Common myeloid progenitor, CD34-positive (primary cell): ENCODE measurements around the gene PGAM2.
"Not testable (repeated sequence)": the region's sequence is repeated elsewhere in the genome, so short reads cannot be mapped to it uniquely, and the experiment has no call there.

ENCODE experiments used
- CTCF ChIA-PET: fragments of 350-600 bp; sonication (Branson Sonifier 250); formaldehyde crosslinking; loops from one replicate; lab custom pipeline; 2021; ENCODE audit warnings: antibody characterized with exemption; lab: Charles Lee
- POLR2A ChIA-PET: fragments of 350-600 bp; sonication (Branson Sonifier 250); formaldehyde crosslinking; loops from one replicate; lab custom pipeline; 2021; ENCODE audit warnings: antibody characterized with exemption; lab: Charles Lee
- DNase-seq, 3 donors: peaks; one replicate each; pipeline versions ENCODE4 v3.0.0 to v3.0.0-alpha.2; 2013
- H3K27ac ChIP-seq, 2 experiments: 1 replicate in 1 of 2; 2 replicates in 1 of 2; pipeline ENCODE4 v1.7.0; 2013; ENCODE audit warnings: inconsistent platforms in 2 of 2, low read length in 2 of 2, mild to moderate bottlenecking in 2 of 2, low read depth in 1 of 2, moderate library complexity in 1 of 2; ENCODE audit not compliant: severe bottlenecking in 2 of 2, insufficient read depth in 1 of 2, poor library complexity in 1 of 2
- H3K27me3 ChIP-seq, 5 experiments: replicated peaks in 2 of 5; 1 replicate in 3 of 5; 2 replicates in 2 of 5; pipeline versions ENCODE4 v1.6.1 to v1.7.0; 2013; ENCODE audit warnings: low read length in 4 of 5, mild to moderate bottlenecking in 2 of 5, moderate library complexity in 2 of 5, inconsistent platforms in 1 of 5; ENCODE audit not compliant: insufficient read depth in 5 of 5, control insufficient read depth in 4 of 5
- H3K36me3 ChIP-seq, 4 experiments: 1 replicate in 2 of 4; 2 replicates in 2 of 4; pipeline versions ENCODE4 v1.6.1 to v1.7.0; 2013; ENCODE audit warnings: low read length in 3 of 4, control low read depth in 1 of 4, mild to moderate bottlenecking in 1 of 4; ENCODE audit not compliant: control insufficient read depth in 4 of 4, insufficient read depth in 4 of 4
- H3K4me1 ChIP-seq, 4 experiments: 1 replicate in 3 of 4; 2 replicates in 1 of 4; pipeline versions ENCODE4 v1.6.1 to v1.7.1; 2013; ENCODE audit warnings: low read length in 3 of 4, mild to moderate bottlenecking in 3 of 4, control low read depth in 1 of 4, inconsistent platforms in 1 of 4, moderate library complexity in 1 of 4; ENCODE audit not compliant: control insufficient read depth in 4 of 4, insufficient read depth in 4 of 4; ENCODE audit errors: control extremely low read depth in 1 of 4
- H3K4me3 ChIP-seq, 7 experiments: 1 replicate in 4 of 7; 2 replicates in 3 of 7; pipeline versions ENCODE4 v1.5.1 to v1.7.0; 2013; ENCODE audit warnings: mild to moderate bottlenecking in 7 of 7, low read length in 6 of 7, moderate library complexity in 6 of 7, inconsistent platforms in 2 of 7, low read depth in 2 of 7, control low read depth in 1 of 7; ENCODE audit not compliant: insufficient read depth in 4 of 7, control insufficient read depth in 1 of 7; ENCODE audit errors: extremely low read depth in 1 of 7
- H3K9me3 ChIP-seq, 5 experiments: 1 replicate in 4 of 5; 2 replicates in 1 of 5; pipeline versions ENCODE4 v1.6.1 to v1.7.1; 2013; ENCODE audit warnings: low read length in 4 of 5, mild to moderate bottlenecking in 2 of 5, inconsistent platforms in 1 of 5, low read depth in 1 of 5, moderate library complexity in 1 of 5; ENCODE audit not compliant: control insufficient read depth in 4 of 5, insufficient read depth in 2 of 5; ENCODE audit errors: control extremely low read depth in 1 of 5
- WGBS: methylation state at CpG from one replicate; pipeline ENCODE4 v1.1.5; 2013; ENCODE audit not compliant: insufficient coverage; 5-methylcytosine and 5-hydroxymethylcytosine counted together

The PGAM2 gene

DNA sequence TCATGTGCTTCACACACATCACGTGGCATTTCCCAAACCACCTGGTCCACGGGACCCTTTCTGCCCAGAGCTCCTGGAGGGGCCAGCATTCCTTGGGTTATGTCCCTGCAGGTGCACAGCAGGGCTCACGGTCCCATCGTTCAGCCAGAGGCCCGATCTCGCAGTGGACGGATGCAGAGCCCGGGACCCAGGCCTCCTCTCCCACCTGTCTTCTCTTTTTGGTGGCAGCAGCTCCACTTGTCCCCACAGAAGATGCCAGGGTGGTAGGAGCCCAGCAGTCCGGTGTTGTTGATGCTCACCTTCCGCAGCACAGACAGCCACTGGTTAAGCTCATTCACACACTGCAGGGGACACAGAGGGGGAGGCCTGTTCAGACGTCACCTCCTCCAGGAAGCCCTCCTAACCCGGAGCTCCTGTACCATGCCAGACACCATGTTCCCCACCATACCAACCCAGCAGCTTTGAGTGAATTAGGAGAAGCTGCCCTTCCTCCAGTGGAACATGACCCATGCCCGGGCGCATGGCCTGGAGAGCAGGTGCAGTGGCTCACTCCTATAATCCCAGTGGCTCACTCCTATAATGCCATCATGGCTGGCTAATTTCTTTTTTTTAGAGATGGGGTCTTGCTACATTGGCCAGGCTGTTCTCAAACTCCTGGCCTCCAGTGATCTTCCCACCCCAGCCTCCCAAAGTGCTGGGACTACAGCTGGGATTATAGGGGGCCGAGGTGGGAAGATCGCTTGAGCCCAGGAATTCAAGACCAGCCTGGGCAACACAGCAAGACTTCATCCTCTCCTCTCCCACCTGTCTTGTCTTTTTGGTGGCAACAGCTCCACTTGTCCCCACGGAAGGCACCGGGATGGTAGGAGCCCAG lies 31.2 kb downstream of the PGAM2 start:
- H3K36me3 ChIP-seq, H3K4me3 ChIP-seq, DNase-seq, H3K9me3 ChIP-seq, POLR2A ChIA-PET, H3K4me1 ChIP-seq, CTCF ChIA-PET, H3K27me3 ChIP-seq, H3K27ac ChIP-seq: not testable (repeated sequence)
- WGBS, result 100% methylated on average over 1 of the region's 18 CpGs

DNA sequence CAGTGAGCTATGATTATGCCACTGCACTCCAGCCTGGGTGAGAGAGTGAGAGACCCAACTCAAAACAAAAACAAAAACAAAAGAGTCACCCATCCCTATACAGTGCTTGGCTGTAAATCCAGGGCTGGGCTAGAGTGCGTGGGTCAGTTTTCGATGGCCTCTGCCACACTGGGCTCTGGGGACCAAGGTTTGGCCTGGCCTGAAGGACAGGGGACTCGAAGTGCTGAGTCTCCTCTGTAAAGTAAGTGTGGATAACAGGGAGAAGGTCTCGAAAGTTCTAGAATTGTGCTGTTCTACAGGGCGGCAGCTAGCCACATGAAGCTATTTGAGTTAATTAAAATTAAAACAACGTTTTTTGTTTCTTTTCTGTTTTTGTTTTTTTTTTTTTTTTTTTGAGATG lies 33.3 kb downstream of the PGAM2 start:
- WGBS, result 100% methylated on average over 2 of the region's 6 CpGs
- H3K4me3 ChIP-seq, H3K4me1 ChIP-seq, POLR2A ChIA-PET, H3K27ac ChIP-seq, H3K9me3 ChIP-seq, DNase-seq, H3K27me3 ChIP-seq, CTCF ChIA-PET, H3K36me3 ChIP-seq: not testable (repeated sequence)

DNA sequence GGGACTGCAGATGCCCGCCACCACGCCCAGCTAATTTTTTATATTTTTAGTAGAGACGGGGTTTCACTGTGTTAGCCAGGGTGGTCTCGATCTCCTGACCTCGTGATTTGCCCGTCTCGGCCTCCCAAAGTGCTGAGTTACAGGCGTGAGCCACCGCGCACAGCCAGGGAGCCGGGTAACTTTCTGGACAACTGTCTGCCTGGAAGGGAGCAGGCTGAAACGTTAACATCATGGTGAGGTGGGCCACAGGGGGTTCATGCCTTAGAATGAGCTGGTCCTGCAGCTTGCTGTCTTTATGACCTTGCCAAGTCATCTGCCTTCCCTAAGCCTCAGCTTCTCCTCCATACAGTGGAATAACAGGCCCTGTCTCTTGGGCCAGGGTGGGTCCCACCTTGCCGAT lies 34.0 kb downstream of the PGAM2 start:
- 90% methylated on average over 4 of the region's 13 CpGs for WGBS
- H3K4me1 ChIP-seq, H3K36me3 ChIP-seq, H3K27ac ChIP-seq, H3K27me3 ChIP-seq, H3K9me3 ChIP-seq, CTCF ChIA-PET, DNase-seq, H3K4me3 ChIP-seq, POLR2A ChIA-PET: not testable (repeated sequence)

DNA sequence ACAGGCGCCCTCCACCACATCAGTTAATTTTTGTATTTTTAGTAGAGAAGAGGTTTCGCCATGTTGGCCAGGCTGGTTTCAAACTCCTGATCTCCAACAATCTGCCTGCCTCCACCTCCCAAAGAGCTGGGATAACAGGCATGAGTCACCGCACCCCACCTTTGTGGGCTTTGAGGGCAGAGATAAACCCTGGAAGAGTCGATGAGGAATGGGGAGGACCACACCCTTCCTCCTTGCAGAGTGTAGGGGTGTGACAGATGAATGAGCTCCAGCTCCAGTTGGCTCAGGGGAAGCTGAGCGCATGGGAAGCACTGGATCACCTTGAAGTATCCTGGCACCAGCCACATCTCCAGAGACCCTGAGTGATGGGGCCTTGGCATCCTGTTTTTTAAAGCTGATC lies 35.3 kb downstream of the PGAM2 start:
- no CpG with 5 or more reads among the region's 5 CpGs for WGBS

DNA sequence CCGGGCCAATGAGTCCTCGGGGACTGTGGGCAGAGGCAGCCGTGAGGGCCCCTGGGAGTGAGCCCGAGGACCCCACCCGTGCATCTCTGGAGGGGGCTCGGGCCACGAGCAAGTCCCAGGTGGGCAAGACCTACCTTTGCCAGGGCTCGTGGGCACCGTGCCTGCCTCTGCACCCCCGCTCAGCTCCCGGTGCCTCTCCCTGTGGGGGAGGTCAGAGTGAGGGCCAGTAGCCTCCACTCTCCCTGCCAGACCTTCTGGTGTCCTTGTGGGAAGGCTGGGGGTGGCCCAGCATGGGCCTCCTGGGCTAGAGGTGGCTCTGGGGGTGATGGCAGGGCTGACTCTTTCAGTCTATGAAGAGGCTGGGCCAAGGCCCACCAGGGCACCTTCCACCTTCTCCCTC lies 35.9 kb downstream of the PGAM2 start:
- H3K27me3 ChIP-seq, H3K4me3 ChIP-seq, H3K4me1 ChIP-seq, H3K36me3 ChIP-seq, CTCF ChIA-PET, H3K27ac ChIP-seq, POLR2A ChIA-PET, DNase-seq, H3K9me3 ChIP-seq: not testable (repeated sequence)
- WGBS, result no CpG with 5 or more reads among the region's 11 CpGs

More for the DNA sequence above, 35.3 kb downstream of the PGAM2 start:
- H3K9me3 ChIP-seq, POLR2A ChIA-PET, H3K27me3 ChIP-seq, H3K4me1 ChIP-seq, CTCF ChIA-PET, DNase-seq, H3K36me3 ChIP-seq, H3K27ac ChIP-seq, H3K4me3 ChIP-seq: not testable (repeated sequence)

DNA sequence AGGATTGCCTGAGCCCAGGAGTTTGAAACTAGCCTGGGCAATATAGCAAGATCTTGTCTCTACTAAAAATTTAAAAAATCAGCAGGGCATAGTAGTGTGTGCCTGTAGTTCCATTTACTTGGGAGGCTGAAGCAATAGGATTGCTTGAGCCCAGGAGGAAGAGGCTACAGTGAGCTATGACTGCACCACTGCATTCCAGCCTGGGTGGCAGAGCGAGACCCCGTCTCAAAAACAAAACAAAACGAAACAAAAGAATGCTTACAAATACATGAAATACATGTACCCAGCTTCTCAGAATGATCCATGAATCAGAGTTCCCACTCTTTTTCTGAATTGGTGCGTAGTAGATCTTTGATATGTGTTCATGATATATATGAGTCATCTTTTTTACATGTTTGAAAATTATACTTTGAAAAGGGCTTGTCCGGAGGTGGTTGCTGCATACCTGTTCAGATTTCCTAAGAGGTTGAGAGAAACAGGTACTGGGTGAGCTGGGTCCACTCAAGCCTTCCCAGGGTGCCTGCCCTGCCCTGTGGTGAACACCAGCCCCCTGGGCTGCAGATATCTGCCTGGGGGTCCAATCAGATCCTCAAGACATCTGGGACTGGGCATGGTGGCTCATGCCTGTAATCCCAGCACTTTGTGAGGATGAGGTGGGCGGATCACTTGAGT lies 42.4 kb downstream of the PGAM2 start:
- H3K27me3 ChIP-seq, result not testable (repeated sequence)

DNA sequence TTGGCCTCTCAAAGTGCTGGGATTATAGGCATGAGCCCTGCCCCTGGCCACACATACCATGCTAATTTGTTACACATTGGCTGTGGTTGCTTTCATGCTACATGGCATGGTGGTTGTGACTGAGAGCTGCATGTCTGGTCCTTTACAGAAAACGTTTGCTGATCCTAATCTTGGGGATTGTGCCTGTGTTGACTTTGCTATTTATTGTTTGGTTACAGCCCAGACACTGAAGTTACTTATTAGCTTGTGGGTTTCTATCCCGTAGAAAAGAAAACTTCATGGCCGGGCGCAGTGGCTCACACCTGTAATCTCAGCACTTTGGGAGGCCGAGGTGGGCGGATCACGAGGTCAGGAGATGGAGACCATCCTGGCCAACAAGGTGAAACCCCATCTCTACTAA lies 43.3 kb downstream of the PGAM2 start:
- CTCF ChIA-PET, H3K27ac ChIP-seq, POLR2A ChIA-PET, H3K4me3 ChIP-seq, H3K9me3 ChIP-seq, H3K4me1 ChIP-seq, DNase-seq, H3K27me3 ChIP-seq, H3K36me3 ChIP-seq: not testable (repeated sequence)
- WGBS, result no CpG with 5 or more reads among the region's 7 CpGs

More for the DNA sequence above, 42.4 kb downstream of the PGAM2 start:
- H3K4me1 ChIP-seq, POLR2A ChIA-PET, CTCF ChIA-PET, H3K27ac ChIP-seq, DNase-seq, H3K36me3 ChIP-seq, H3K9me3 ChIP-seq, H3K4me3 ChIP-seq: not testable (repeated sequence)
- no CpG with 5 or more reads among the region's 6 CpGs for WGBS
